WI38 (cell line): Measurements from ENCODE around the gene HUS1.
"Not testable (repeated sequence)": the region's sequence is repeated elsewhere in the genome, so short reads cannot be mapped to it uniquely, and the experiment has no call there.

Experiments
- H3K4me3 ChIP-seq: 2 replicates; pipeline ENCODE4 v1.5.1; 2011; ENCODE audit warnings: low read depth, mild to moderate bottlenecking, control low read depth, low read length
- TF ChIP-seq, protein P1 (sequence below): IDR thresholded peaks from 2 replicates; pipeline ENCODE4 v1.5.1; 2012; ENCODE audit warnings: low read depth, mild to moderate bottlenecking, control low read depth, low read length

Gene HUS1

DNA sequence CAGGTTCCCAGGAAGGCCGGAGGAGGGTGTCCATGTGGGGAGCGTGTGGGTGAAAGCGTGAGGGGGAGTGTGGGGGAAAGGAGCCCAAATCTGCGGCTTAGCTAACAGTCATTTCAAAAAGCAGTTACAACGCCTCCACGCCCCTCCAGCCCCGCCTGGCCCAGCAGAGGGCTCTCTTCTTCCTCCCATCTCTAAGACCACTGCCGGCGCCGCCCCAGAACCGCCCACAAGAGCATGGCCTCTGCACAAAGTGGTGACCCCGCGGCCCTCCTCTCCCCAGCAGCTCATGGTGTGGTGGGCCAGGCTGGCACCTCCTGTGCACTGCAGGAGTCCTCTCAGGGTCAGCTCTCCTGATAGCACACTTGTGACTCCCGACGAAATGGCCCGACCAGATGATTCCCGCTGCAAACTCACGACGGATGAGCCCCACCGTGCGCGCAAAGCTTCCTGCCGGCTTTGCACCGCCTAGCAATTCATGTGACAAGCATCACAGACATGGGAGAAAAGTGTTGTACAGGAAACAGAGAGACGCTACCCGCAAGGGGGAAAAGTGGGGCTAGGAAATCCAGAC is 12.4 kb upstream of the HUS1 start:
- peak overlapping the region; percentile 52 for H3K4me3 ChIP-seq

GRCh38 chr7:47991270-47991669 is 11.9 kb upstream of the HUS1 start:
- TF ChIP-seq, protein P1, sequence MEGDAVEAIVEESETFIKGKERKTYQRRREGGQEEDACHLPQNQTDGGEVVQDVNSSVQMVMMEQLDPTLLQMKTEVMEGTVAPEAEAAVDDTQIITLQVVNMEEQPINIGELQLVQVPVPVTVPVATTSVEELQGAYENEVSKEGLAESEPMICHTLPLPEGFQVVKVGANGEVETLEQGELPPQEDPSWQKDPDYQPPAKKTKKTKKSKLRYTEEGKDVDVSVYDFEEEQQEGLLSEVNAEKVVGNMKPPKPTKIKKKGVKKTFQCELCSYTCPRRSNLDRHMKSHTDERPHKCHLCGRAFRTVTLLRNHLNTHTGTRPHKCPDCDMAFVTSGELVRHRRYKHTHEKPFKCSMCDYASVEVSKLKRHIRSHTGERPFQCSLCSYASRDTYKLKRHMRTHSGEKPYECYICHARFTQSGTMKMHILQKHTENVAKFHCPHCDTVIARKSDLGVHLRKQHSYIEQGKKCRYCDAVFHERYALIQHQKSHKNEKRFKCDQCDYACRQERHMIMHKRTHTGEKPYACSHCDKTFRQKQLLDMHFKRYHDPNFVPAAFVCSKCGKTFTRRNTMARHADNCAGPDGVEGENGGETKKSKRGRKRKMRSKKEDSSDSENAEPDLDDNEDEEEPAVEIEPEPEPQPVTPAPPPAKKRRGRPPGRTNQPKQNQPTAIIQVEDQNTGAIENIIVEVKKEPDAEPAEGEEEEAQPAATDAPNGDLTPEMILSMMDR = no peak
- H3K4me3 ChIP-seq = no peak overlapping the region

More for the DNA sequence above, 12.4 kb upstream of the HUS1 start:
- TF ChIP-seq, protein P1 = peak; percentile 71

DNA sequence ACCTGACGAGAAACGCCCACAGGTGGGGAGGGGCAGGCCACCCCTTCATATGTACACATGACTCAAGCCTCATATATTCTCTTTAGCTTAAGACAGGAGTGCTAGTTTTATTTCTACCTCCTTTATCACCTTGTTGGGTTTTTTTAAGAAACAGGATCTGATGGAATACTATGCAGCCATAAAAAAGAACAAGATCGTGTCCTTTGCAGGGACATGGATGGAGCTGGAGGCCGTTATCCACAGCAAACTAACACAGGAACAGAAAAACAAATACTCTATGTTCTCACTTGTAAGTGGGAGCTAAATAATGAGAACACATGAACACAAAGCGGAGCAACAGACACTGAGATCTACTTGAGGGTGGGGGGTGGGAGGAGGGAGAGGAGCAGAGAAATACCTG is 11.2 kb upstream of the HUS1 start:
- TF ChIP-seq, protein P1 = no peak
- H3K4me3 ChIP-seq = no peak overlapping the region

DNA sequence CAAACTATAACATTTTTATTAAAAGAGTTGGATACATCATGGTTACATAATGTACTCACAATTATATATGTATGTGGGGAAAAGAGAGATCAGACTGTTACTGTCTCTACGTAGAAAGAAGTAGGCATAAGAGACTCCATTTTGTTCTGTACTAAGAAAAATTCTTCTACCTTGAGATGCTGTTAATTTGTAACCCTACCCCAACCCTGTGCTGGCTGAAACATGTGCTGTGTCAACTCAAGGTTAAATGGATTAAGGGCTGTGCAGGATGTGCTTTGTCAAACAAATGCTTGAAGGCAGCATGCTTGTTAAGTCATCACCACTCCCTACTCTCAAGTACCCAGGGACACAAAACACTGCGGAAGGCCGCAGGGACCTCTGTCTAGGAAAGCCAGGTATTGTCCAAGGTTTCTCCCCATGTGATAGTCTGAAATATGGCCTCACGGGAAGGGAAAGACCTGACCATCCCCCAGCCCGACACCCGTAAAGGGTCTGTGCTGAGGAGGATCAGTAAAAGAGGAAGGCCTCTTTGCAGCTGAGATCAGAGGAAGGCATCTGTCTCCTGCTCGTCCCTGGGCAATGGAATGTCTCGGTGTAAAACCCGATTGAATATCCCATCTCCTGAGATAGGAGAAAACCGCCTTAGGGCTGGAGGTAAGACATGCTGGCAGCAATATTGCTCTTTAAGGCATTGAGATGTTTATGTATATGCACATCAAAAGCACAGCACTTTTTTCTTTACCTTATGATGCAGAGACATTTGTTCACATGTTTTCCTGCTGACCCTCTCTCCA is 10.4 kb upstream of the HUS1 start:
- not testable (repeated sequence) for H3K4me3 ChIP-seq

DNA sequence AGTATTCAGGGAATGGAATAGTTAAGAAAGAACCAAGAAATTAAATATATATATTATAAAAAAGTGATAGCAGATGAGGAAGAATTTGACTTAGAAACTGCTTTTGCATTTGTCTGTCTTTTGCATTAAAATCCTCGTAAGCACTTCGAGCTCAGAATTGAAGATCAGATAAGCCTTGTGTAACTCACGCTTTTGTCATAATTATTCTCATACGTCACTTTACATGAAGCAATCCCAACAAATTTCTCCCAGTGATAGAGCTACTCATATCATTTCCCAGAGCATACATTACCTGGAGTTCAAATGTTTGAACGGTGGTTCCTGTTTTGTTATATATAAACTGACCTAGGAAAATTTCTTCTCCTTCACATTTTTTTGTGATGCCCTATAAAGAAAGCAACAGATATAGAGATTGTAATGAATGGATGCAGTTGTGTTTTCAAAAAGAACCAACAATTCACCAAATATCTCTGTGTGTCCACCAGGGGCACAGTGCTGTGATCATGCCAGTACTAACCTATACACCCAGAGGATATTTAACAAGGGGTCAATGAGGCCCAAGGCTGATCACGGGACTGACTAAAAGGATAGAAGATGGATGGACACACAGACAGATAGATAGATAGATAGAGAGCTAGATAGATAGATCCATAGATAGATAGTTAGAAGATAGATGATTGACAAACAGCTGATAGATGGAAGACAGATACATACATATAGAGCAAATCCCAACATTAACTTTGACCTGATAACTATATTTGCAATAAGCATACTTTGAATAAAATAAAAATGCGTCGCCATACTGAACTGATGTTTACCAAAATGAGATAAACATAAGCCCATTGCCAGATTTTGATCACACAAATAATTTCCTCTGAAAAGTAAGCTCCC is 9.3 kb upstream of the HUS1 start:
- TF ChIP-seq, protein P1 = peak; percentile 27; the same call in 1 of the 2 replicates
- H3K4me3 ChIP-seq = no peak overlapping the region

- no peak overlapping the region for H3K4me3 ChIP-seq
- TF ChIP-seq, protein P1 = no peak
Observed at GRCh38 chr7:47982610-47983009, 3.2 kb upstream of the HUS1 start.

DNA sequence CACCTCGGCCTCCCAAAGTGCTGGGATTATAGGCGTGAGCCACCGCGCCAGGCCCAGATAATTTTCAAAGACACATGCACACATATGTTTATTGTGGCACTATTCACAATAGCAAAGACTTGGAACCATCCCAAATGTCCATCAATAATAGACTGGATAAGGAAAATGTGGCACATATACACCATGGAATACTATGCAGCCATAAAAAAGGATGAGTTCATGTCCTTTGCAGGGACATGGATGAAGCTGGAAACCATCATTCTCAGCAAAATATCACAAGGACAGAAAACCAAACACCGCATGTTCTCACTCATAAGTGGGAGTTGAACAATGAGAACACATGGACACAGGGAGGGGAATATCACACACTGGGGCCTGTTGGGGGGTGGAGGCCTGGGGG is 1.2 kb upstream of the HUS1 start:
- not testable (repeated sequence) for H3K4me3 ChIP-seq

- TF ChIP-seq, protein P1 = no peak
- H3K4me3 ChIP-seq = peak overlapping the region; percentile 71
Observed at GRCh38 chr7:47979832-47980181, 392 bp upstream of the HUS1 start.
